Endothelial cell of umbilical vein (primary cell): ENCODE measurements around the gene SLC25A23. TPM values are rescaled to one million over a fixed set of nuclear protein-coding genes. Genes with fewer than 3 reads are reported as not detected.

ENCODE experiments used
- BruUV-seq: library from RNA; stranded (reverse); fragments of 400-500 nt; replicated peaks from 2 replicates; lab custom pipeline; 2021; lab: Mats Ljungman, UMichigan
- CTCF ChIA-PET: fragments of 300-600, 350-600 bp; sonication (Branson Sonifier 250); formaldehyde crosslinking; loops from one replicate; lab custom pipeline; 2021; ENCODE audit warnings: antibody characterized with exemption, inconsistent platforms; lab: Charles Lee
- POLR2A ChIA-PET: fragments of 300-600, 350-600 bp; sonication (Branson Sonifier 250); formaldehyde crosslinking; loops from one replicate; lab custom pipeline; 2021; ENCODE audit warnings: antibody characterized with exemption, inconsistent platforms; lab: Charles Lee
- DNase-seq: peaks from one replicate; pipeline ENCODE4 v3.0.0-alpha.2; 2011; ENCODE audit warnings: low read depth, low spot score
- FAIRE-seq: peaks from 2 replicates; lab custom pipeline; 2011; peaks lifted over from hg19 to GRCh38; lab: Jason Lieb, UNC
- H2AFZ ChIP-seq: 2 replicates; pipeline ENCODE4 v1.6.0; 2012; ENCODE audit warnings: low read depth, low read length, control low read depth, inconsistent platforms
- H3K27ac ChIP-seq: 2 replicates; pipeline ENCODE4 v1.5.1; 2011; ENCODE audit warnings: low read depth, mild to moderate bottlenecking, control low read depth, low read length, moderate library complexity; ENCODE audit not compliant: insufficient read depth
- H3K27me3 ChIP-seq, 2 experiments: 2 replicates each; pipeline versions ENCODE4 v1.6.0 to v1.6.1; 2011; ENCODE audit warnings: low read length in 2 of 2, mixed read lengths in 1 of 2; ENCODE audit not compliant: control insufficient read depth in 2 of 2, insufficient read depth in 2 of 2
- H3K36me3 ChIP-seq, 2 experiments: 2 replicates in 1 of 2; 3 replicates in 1 of 2; pipeline ENCODE4 v1.5.1; 2011; ENCODE audit warnings: low read length in 2 of 2, mild to moderate bottlenecking in 1 of 2, moderate library complexity in 1 of 2; ENCODE audit not compliant: control insufficient read depth in 2 of 2, insufficient read depth in 2 of 2; ENCODE audit errors: extremely low read depth in 1 of 2
- H3K4me1 ChIP-seq: 3 replicates; pipeline ENCODE4 v1.5.1; 2011; ENCODE audit warnings: mild to moderate bottlenecking, low read length; ENCODE audit not compliant: control insufficient read depth, insufficient read depth; ENCODE audit errors: extremely low read depth
- H3K4me2 ChIP-seq: 2 replicates; pipeline ENCODE4 v1.6.1; 2011; ENCODE audit warnings: low read length, control low read depth, mixed read lengths; ENCODE audit not compliant: insufficient read depth
- H3K4me3 ChIP-seq, 3 experiments: fragments of 200-600 bp in 1 of 3; sonication (generic), shearing (Covaris generic) in 1 of 3; replicated peaks in 1 of 3; 2 replicates each; pipeline ENCODE4 v1.5.1; 2011 to 2016; ENCODE audit warnings: control low read depth in 3 of 3, low read length in 3 of 3, mild to moderate bottlenecking in 2 of 3, inconsistent platforms in 1 of 3, low read depth in 1 of 3, moderate library complexity in 1 of 3; ENCODE audit not compliant: insufficient read depth in 1 of 3
- H3K79me2 ChIP-seq: 2 replicates; pipeline ENCODE4 v1.6.0; 2012; ENCODE audit warnings: low read length, inconsistent platforms; ENCODE audit not compliant: control insufficient read depth, insufficient read depth
- H3K9ac ChIP-seq: replicated peaks from 2 replicates; pipeline ENCODE3; 2011; ENCODE audit warnings: low read length, control low read depth; ENCODE audit not compliant: insufficient read depth; ENCODE audit errors: extremely low read depth
- H3K9me1 ChIP-seq: replicated peaks from 3 replicates; pipeline ENCODE4 v1.6.0; 2011; ENCODE audit warnings: mild to moderate bottlenecking, low read length; ENCODE audit not compliant: control insufficient read depth, insufficient read depth; ENCODE audit errors: extremely low read depth
- H3K9me3 ChIP-seq: replicated peaks from 2 replicates; pipeline ENCODE4 v1.5.1; 2012; ENCODE audit warnings: low read length, inconsistent platforms; ENCODE audit not compliant: control insufficient read depth, insufficient read depth
- H4K20me1 ChIP-seq: replicated peaks from 2 replicates; pipeline ENCODE3; 2011; ENCODE audit warnings: mild to moderate bottlenecking, low read length; ENCODE audit not compliant: control insufficient read depth, insufficient read depth; ENCODE audit errors: extremely low read depth
- CTCF ChIP-seq, 2 donors: IDR thresholded peaks; 1 replicate in 1 of 2; 2 replicates in 1 of 2; pipeline ENCODE4 v1.5.1; 2011; ENCODE audit warnings: low read length in 2 of 2, mild to moderate bottlenecking in 2 of 2, moderate library complexity in 2 of 2, control low read depth in 1 of 2, inconsistent platforms in 1 of 2, low read depth in 1 of 2; ENCODE audit not compliant: insufficient read depth in 1 of 2; ENCODE audit errors: extremely low read depth in 1 of 2
- EZH2 ChIP-seq: IDR thresholded peaks from 2 replicates; pipeline ENCODE4 v1.6.1; 2012; ENCODE audit warnings: borderline replicate concordance, low read depth, mild to moderate bottlenecking, moderate library complexity, low read length, inconsistent platforms; ENCODE audit not compliant: severe bottlenecking
- POLR2A ChIP-seq: IDR thresholded peaks from 2 replicates; pipeline ENCODE4 v1.6.1; 2012; ENCODE audit warnings: low read depth, mild to moderate bottlenecking, control low read depth, low read length
- dilution Hi-C: fragments of 300-500 bp; cut with MboI; formaldehyde crosslinking; loops from one replicate; pipeline ENCODE4 v1.15.0; 2019; ENCODE audit warnings: low sequenced_read_pairs; ENCODE audit not compliant: extremely low pct_ligation_motif_present
- intact Hi-C: fragments of 100-400 bp; cut with micrococcal nuclease; formaldehyde crosslinking; loops from one replicate; pipeline ENCODE4 v1.10.0; 2022
- polyA plus RNA-seq, 4 experiments: library from polyadenylated mRNA; depleted of rRNA in 3 of 4; stranded (reverse) in 3 of 4; unstranded in 1 of 4; fragments of >200 nt; gene quantifications; 2 replicates each; pipeline versions ENCODE4 v1.2.1 to v1.2.3, GENCODE V29; 2011 to 2012; ENCODE audit warnings: missing spikeins in 1 of 4
- total RNA-seq: library from RNA; stranded (reverse); gene quantifications from 2 replicates; pipeline ENCODE4 v1.2.3, GENCODE V29; 2021
- TF ChIP-seq, protein P1 (sequence below): IDR thresholded peaks from 2 replicates; pipeline ENCODE4 v1.6.1; 2011; ENCODE audit not compliant: insufficient read depth, insufficient read length

The SLC25A23 gene
- total and polyA plus RNA-seq, 2 donors (not counting 3 experiments of a cell fraction or from before 2014, with no cell fraction given), result 12.8 to 33.5 TPM

GRCh38 chr19:6442087-6442688, 17.4 kb downstream of the SLC25A23 start:
- no peaks in the 10 kb centered on the region for H3K79me2 ChIP-seq
- intact Hi-C loops, result no loop called here
- POLR2A ChIA-PET, result no interaction called here

More at GRCh38 chr19:6442087-6442688, 17.4 kb downstream of the SLC25A23 start:
- Histone ChIP-seq H3K27me3 (no peaks in the 10 kb centered on the region), H4K20me1 (no peaks in the 10 kb centered on the region), H3K27ac (no peak overlapping the region), H3K9me3 (no peaks in the 10 kb centered on the region), H3K4me3 (no peak overlapping the region), H3K9ac (no peak overlapping the region), H3K9me1 (no peaks in the 10 kb centered on the region), H2AFZ (no peak overlapping the region), H3K4me2 (no peak overlapping the region), H3K36me3 (no peaks in the 10 kb centered on the region), H3K4me1 (no peaks in the 10 kb centered on the region)
- TF ChIP-seq POLR2A (no peak), CTCF (IDR thresholded peaks at IDR 0.05; ENCODE audit: extremely low read depth in 1 of 2, insufficient read depth in 1 of 2, low read depth in 1 of 2, low read length in 2 of 2) (no peak), EZH2 (no peak)
- TF ChIP-seq, protein P1, sequence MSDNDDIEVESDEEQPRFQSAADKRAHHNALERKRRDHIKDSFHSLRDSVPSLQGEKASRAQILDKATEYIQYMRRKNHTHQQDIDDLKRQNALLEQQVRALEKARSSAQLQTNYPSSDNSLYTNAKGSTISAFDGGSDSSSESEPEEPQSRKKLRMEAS, result no peak
- FAIRE-seq (no peak), DNase-seq (no peak)
- no TSS peak for BruUV-seq
- dilution Hi-C loops, result no loop called here
- CTCF ChIA-PET, result no interaction called here
